ENCODE data around the gene REEP5. TPM values are rescaled to one million over a fixed set of nuclear protein-coding genes. Genes with fewer than 3 reads are reported as not detected.

REEP5 gene
- total and polyA plus RNA-seq, 4 donors, result 41.5 to 182 (median 44.0) TPM

- no peak for TF ChIP-seq YY1 (IDR thresholded peaks at IDR 0.05)
- TF ChIP-seq HNF4G (IDR thresholded peaks at IDR 0.05), result no peak
- TF ChIP-seq HNF4A (conservative IDR thresholded peaks at IDR 0.05), result no peak
- TF ChIP-seq MAX (IDR thresholded peaks at IDR 0.05), result no peak
- TF ChIP-seq ZBTB33 (IDR thresholded peaks at IDR 0.05), result no peak
- no peak for TF ChIP-seq TAF1 (conservative IDR thresholded peaks at IDR 0.05)
- no peak for TF ChIP-seq SP1 (IDR thresholded peaks at IDR 0.05)
- TF ChIP-seq REST (IDR thresholded peaks at IDR 0.05), result no peak
- TF ChIP-seq NR2F2 (IDR thresholded peaks at IDR 0.05), result no peak
- TF ChIP-seq FOXA1 (IDR thresholded peaks at IDR 0.05), result no peak
- no peak for TF ChIP-seq JUND (IDR thresholded peaks at IDR 0.05)
- no peak for TF ChIP-seq CTCF (IDR thresholded peaks at IDR 0.05; ENCODE audit: low read depth, low read length, missing input control)
- TF ChIP-seq ATF3 (IDR thresholded peaks at IDR 0.05), result no peak
- TF ChIP-seq RXRA (IDR thresholded peaks at IDR 0.05), result no peak
- no peak for TF ChIP-seq GABPA (IDR thresholded peaks at IDR 0.05 in 1 of 2, conservative IDR thresholded peaks at IDR 0.05 in 1 of 2)
- TF ChIP-seq FOXA2 (IDR thresholded peaks at IDR 0.05), result no peak
- TF ChIP-seq RAD21 (IDR thresholded peaks at IDR 0.05), result no peak
- no peak for TF ChIP-seq EGR1 (IDR thresholded peaks at IDR 0.05; ENCODE audit: low read depth in 2 of 2)
- Histone ChIP-seq H3K27ac (ENCODE audit: low read depth in 1 of 2, low read length in 2 of 2) (no peak overlapping the region), H3K27me3 (ENCODE audit: control insufficient read depth in 4 of 4, insufficient read depth in 4 of 4, low read length in 3 of 4) (no peaks in the 10 kb centered on the region), H3K4me1 (ENCODE audit: control insufficient read depth in 4 of 4, insufficient read depth in 4 of 4, low read length in 3 of 4) (peaks cover 8 to 19% (median 16%) of the 10 kb centered on the region in 4 donors), H3K9ac (ENCODE audit: low read depth in 1 of 2, low read length in 2 of 2) (no peak overlapping the region), H3K36me3 (ENCODE audit: control insufficient read depth in 4 of 4, insufficient read depth in 3 of 4, low read depth in 1 of 4, low read length in 3 of 4) (peaks cover 2 to 42% (median 33%) of the 10 kb centered on the region in 4 donors), H3K4me3 (ENCODE audit: low read depth in 1 of 3, low read length in 3 of 3) (no peak overlapping the region), H3K9me3 (ENCODE audit: control insufficient read depth in 4 of 4, low read length in 3 of 4) (no peaks in the 10 kb centered on the region)
- WGBS, result 95% methylated on average over 2 of the region's 2 CpGs
- DNase-seq (ENCODE audit: low spot score), result no peak
Observed at GRCh38 chr5:112866739-112867138, 55.3 kb downstream of the REEP5 start.
